HepG2 (cell line): ENCODE measurements around the gene COL2A1. TPM values are rescaled to one million over a fixed set of nuclear protein-coding genes. Genes with fewer than 3 reads are reported as not detected.

Source experiments
- ATAC-seq: fragments of 200-7000 bp; cut with Tn5 transposase; 3 replicates; pipeline ENCODE4 v1.9.1; 2020; ENCODE audit warnings: mild to moderate bottlenecking, moderate library complexity
- BruUV-seq: library from RNA; stranded (reverse); fragments of 400-500 nt; replicated peaks from 2 replicates; lab custom pipeline; 2021; lab: Mats Ljungman, UMichigan
- CTCF ChIA-PET: fragments of 300-600 bp; formaldehyde crosslinking; extraction: SDS; loops from one replicate; lab custom pipeline; 2021; ENCODE audit warnings: low total read pairs, inconsistent platforms, low intra/inter-chr PET ratio; lab: Yijun Ruan, JAX
- POLR2A ChIA-PET: fragments of 350-600 bp; sonication (Branson Sonifier 250); formaldehyde crosslinking; loops from one replicate; lab custom pipeline; 2020; ENCODE audit warnings: antibody characterized with exemption, inconsistent platforms; lab: Yijun Ruan, JAX
- DNase-seq: peaks from one replicate; pipeline ENCODE4 v3.0.0-alpha.2; 2015; ENCODE audit warnings: low spot score
- FAIRE-seq: peaks from 3 replicates; lab custom pipeline; 2011; peaks lifted over from hg19 to GRCh38; lab: Jason Lieb, UNC
- H2AFZ ChIP-seq: one replicate; pipeline ENCODE4 v1.6.1; 2011; ENCODE audit warnings: low read length, inconsistent platforms
- H3K27ac ChIP-seq: fragments of 300-600 bp; 3 replicates; pipeline ENCODE4 v1.8.0; 2011; ENCODE audit warnings: mixed run types, mild to moderate bottlenecking, mixed read lengths, low read length, inconsistent platforms; ENCODE audit not compliant: insufficient read depth; ENCODE audit errors: extremely low read length
- H3K27me3 ChIP-seq, 2 experiments: fragments of 200-600 bp in 1 of 2; 2 replicates in 1 of 2; 3 replicates in 1 of 2; pipeline versions ENCODE4 v1.6.0 to v1.8.0; 2011; ENCODE audit warnings: low read length in 2 of 2, mild to moderate bottlenecking in 2 of 2, moderate library complexity in 2 of 2, inconsistent platforms in 1 of 2; ENCODE audit not compliant: insufficient read depth in 2 of 2, control insufficient read depth in 1 of 2
- H3K36me3 ChIP-seq, 2 experiments: fragments of 200-600 bp in 1 of 2; replicated peaks in 1 of 2; 2 replicates in 1 of 2; 3 replicates in 1 of 2; pipeline versions ENCODE4 v1.5.1 to v1.8.0; 2011; ENCODE audit warnings: low read length in 2 of 2, inconsistent platforms in 1 of 2; ENCODE audit not compliant: insufficient read depth in 2 of 2, control insufficient read depth in 1 of 2
- H3K4me1 ChIP-seq: 2 replicates; pipeline ENCODE4 v1.5.1; 2012; ENCODE audit warnings: low read length, inconsistent platforms; ENCODE audit not compliant: insufficient read depth
- H3K4me2 ChIP-seq: 2 replicates; pipeline ENCODE4 v1.6.0; 2011; ENCODE audit warnings: low read depth, low read length, inconsistent platforms
- H3K4me3 ChIP-seq, 3 experiments: fragments of 200-600 bp in 1 of 3; sonication (generic), shearing (Covaris generic) in 1 of 3; replicated peaks in 1 of 3; 2 replicates each; pipeline ENCODE4 v1.5.1; 2011 to 2016; ENCODE audit warnings: low read length in 3 of 3, inconsistent platforms in 2 of 3, low read depth in 2 of 3, mild to moderate bottlenecking in 2 of 3, control low read depth in 1 of 3, mixed read lengths in 1 of 3; ENCODE audit not compliant: insufficient read depth in 1 of 3
- H3K79me2 ChIP-seq: one replicate; pipeline ENCODE4 v1.6.1; 2011; ENCODE audit warnings: low read length, inconsistent platforms; ENCODE audit not compliant: insufficient read depth
- H3K9ac ChIP-seq: 2 replicates; pipeline ENCODE4 v1.6.0; 2011; ENCODE audit warnings: mild to moderate bottlenecking, low read depth, low read length, inconsistent platforms; ENCODE audit not compliant: insufficient read depth
- H3K9me3 ChIP-seq: 2 replicates; pipeline ENCODE4 v1.5.1; 2012; ENCODE audit warnings: mild to moderate bottlenecking, low read length
- H4K20me1 ChIP-seq: 2 replicates; pipeline ENCODE4 v1.6.0; 2011; ENCODE audit warnings: inconsistent platforms, mild to moderate bottlenecking, low read length, moderate library complexity; ENCODE audit not compliant: insufficient read depth
- AGO1 ChIP-seq: fragments of 200-400 bp; formaldehyde crosslinking; IDR thresholded peaks from 2 replicates; pipeline ENCODE4 v1.6.1; 2017; ENCODE audit warnings: mild to moderate bottlenecking, low read depth, low read length, moderate library complexity; ENCODE audit not compliant: poor library complexity, severe bottlenecking
- ARHGAP35 ChIP-seq: sonication (generic); formaldehyde crosslinking; IDR thresholded peaks from 2 replicates; pipeline ENCODE4 v1.9.0; 2022; ENCODE audit warnings: mild to moderate bottlenecking, inconsistent platforms, moderate library complexity, missing genetic modification reagents, borderline replicate concordance
- CREB3 ChIP-seq: sonication (generic); formaldehyde crosslinking; IDR thresholded peaks from 2 replicates; pipeline ENCODE4 v1.5.0; 2020; ENCODE audit warnings: missing genetic modification reagents
- ISX ChIP-seq: sonication (generic); formaldehyde crosslinking; conservative IDR thresholded peaks from 2 replicates; pipeline ENCODE4 v1.5.0; 2020; ENCODE audit warnings: missing genetic modification reagents
- PAWR ChIP-seq: sonication (generic); formaldehyde crosslinking; IDR thresholded peaks from 2 replicates; pipeline ENCODE4 v1.4.0; 2020; ENCODE audit warnings: missing genetic modification reagents, mild to moderate bottlenecking, borderline replicate concordance
- SALL2 ChIP-seq: sonication (generic); formaldehyde crosslinking; IDR thresholded peaks from 2 replicates; pipeline ENCODE4 v1.8.1; 2023; ENCODE audit warnings: mild to moderate bottlenecking, missing genetic modification reagents, inconsistent platforms
- TMF1 ChIP-seq: sonication (generic); formaldehyde crosslinking; IDR thresholded peaks from 2 replicates; pipeline ENCODE4 v1.8.1; 2022; ENCODE audit warnings: low read depth, missing genetic modification reagents
- ZNF44 ChIP-seq: sonication (generic); formaldehyde crosslinking; IDR thresholded peaks from 2 replicates; pipeline ENCODE4 v1.5.1; 2020; ENCODE audit warnings: mild to moderate bottlenecking, missing genetic modification reagents
- ZNF570 ChIP-seq: sonication (generic); formaldehyde crosslinking; IDR thresholded peaks from 2 replicates; pipeline ENCODE4 v1.4.0; 2020; ENCODE audit warnings: mild to moderate bottlenecking, missing genetic modification reagents, borderline replicate concordance
- ZNF790 ChIP-seq: sonication (generic); formaldehyde crosslinking; IDR thresholded peaks from 2 replicates; pipeline ENCODE4 v1.8.0; 2022; ENCODE audit warnings: missing genetic modification reagents, mild to moderate bottlenecking, borderline replicate concordance
- ZZZ3 ChIP-seq: sonication (generic); formaldehyde crosslinking; IDR thresholded peaks from 2 replicates; pipeline ENCODE4 v1.4.0; 2020; ENCODE audit warnings: missing genetic modification reagents, mild to moderate bottlenecking, borderline replicate concordance
- WGBS: methylation state at CpG from one replicate; pipeline ENCODE4 v1.1.6; 2017; ENCODE audit warnings: low lambda C conversion rate; 5-methylcytosine and 5-hydroxymethylcytosine counted together
- in situ Hi-C: cut with HindIII; loops from 2 replicates; pipeline ENCODE4 v1.10.0; 2017; ENCODE audit warnings: low pct_unique_long_range_greater_than_20kb; ENCODE audit not compliant: extremely low pct_ligation_motif_present
- intact Hi-C: fragments of 100-400 bp; cut with micrococcal nuclease; formaldehyde crosslinking; loops from one replicate; pipeline ENCODE4 v1.10.0; 2022; ENCODE audit not compliant: unreplicated experiment
- polyA plus RNA-seq, 8 experiments: library from polyadenylated mRNA; depleted of rRNA in 3 of 8; stranded (reverse) in 7 of 8; unstranded in 1 of 8; fragments of >200 nt; fragmentation: Illumina TruSeq in 4 of 8; extraction: Trizol in 4 of 8; gene quantifications; 2 replicates each; pipeline versions ENCODE4 v1.2.1 to v1.2.3, GENCODE V29; 2011 to 2016; ENCODE audit warnings: low read depth in 4 of 8, missing spikeins in 1 of 8, mixed read lengths in 1 of 8; ENCODE audit not compliant: insufficient read depth in 1 of 8
- total RNA-seq, 5 experiments: library from RNA; depleted of rRNA; stranded (reverse); fragments of >200 nt; fragmentation: Illumina TruSeq; extraction: Trizol; gene quantifications; 2 replicates each; pipeline ENCODE4 v1.2.3, GENCODE V29; 2016; ENCODE audit warnings: low read depth in 1 of 5

Gene COL2A1
- total and polyA plus RNA-seq, 2 of the 13 experiments (the other 11 are each of a cell fraction or from before 2014, with no cell fraction given): 7.4 to 38.3 TPM

DNA sequence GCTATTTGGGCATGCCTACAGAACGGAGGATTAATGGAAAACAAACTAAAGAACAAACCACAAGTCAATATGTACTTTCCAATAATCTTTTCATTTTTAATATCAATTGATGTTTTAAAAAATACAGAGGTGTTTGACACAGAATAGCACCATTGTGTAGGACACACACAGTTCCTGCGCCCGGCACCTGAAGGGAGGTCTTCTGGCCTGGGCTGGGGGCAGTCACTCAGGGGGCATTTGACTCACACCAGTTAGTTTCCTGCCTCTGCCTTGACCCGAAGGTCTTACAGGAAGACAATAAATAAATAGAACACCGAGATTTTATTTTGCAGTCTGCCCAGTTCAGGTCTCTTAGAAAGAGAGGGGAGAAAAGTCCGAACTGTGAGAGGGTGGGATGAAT lies 31.4 kb downstream of the COL2A1 start:
- ChIA-PET CTCF (no interaction called here), POLR2A (no interaction called here)
- intact Hi-C loops: no loop called here
- peak; percentile 16; the same call in 2 of the 3 replicates for ATAC-seq
- Histone ChIP-seq H3K27me3 (no peaks in the 10 kb centered on the region), H3K9me3 (no peaks in the 10 kb centered on the region), H3K27ac (no peak overlapping the region), H3K36me3 (peaks cover 1 to 4% of the 10 kb centered on the region in 2 experiments; a peak in 1 of 5 replicates), H3K4me1 (peaks cover 12% of the 10 kb centered on the region), H2AFZ (no peak overlapping the region), H4K20me1 (no peaks in the 10 kb centered on the region), H3K4me2 (no peak overlapping the region), H3K79me2 (no peaks in the 10 kb centered on the region), H3K4me3 (no peak overlapping the region), H3K9ac (no peak overlapping the region)
- DNase-seq: no peak
- in situ Hi-C loops: no loop called here
- BruUV-seq: no TSS peak
- FAIRE-seq: no peak
- TF ChIP-seq ARHGAP35 (CRISPR knock-in tag): no peak
- no peak for TF ChIP-seq ZZZ3 (CRISPR knock-in tag)
- no peak for TF ChIP-seq ZNF44
- TF ChIP-seq TMF1 (CRISPR knock-in tag): no peak
- no peak for TF ChIP-seq ZNF790 (CRISPR knock-in tag)
- no peak for TF ChIP-seq SALL2
- TF ChIP-seq ZNF570 (CRISPR knock-in tag): no peak
- TF ChIP-seq AGO1: no peak
- no peak for TF ChIP-seq CREB3 (CRISPR knock-in tag)
- TF ChIP-seq PAWR: no peak
- no peak for TF ChIP-seq ISX
- 57% methylated on average over 6 of the region's 6 CpGs for WGBS
